HepG2 (cell line): ENCODE data around the gene COMMD10. TPM values are rescaled to one million over a fixed set of nuclear protein-coding genes. Genes with fewer than 3 reads are reported as not detected.

Experiments
- ATAC-seq: fragments of 200-7000 bp; cut with Tn5 transposase; 3 replicates; pipeline ENCODE4 v1.9.1; 2020; ENCODE audit warnings: mild to moderate bottlenecking, moderate library complexity
- BruUV-seq: library from RNA; stranded (reverse); fragments of 400-500 nt; replicated peaks from 2 replicates; lab custom pipeline; 2021; lab: Mats Ljungman, UMichigan
- CTCF ChIA-PET: fragments of 300-600 bp; formaldehyde crosslinking; extraction: SDS; loops from one replicate; lab custom pipeline; 2021; ENCODE audit warnings: low total read pairs, inconsistent platforms, low intra/inter-chr PET ratio; lab: Yijun Ruan, JAX
- POLR2A ChIA-PET: fragments of 350-600 bp; sonication (Branson Sonifier 250); formaldehyde crosslinking; loops from one replicate; lab custom pipeline; 2020; ENCODE audit warnings: antibody characterized with exemption, inconsistent platforms; lab: Yijun Ruan, JAX
- DNase-seq: peaks from one replicate; pipeline ENCODE4 v3.0.0-alpha.2; 2015; ENCODE audit warnings: low spot score
- FAIRE-seq: peaks from 3 replicates; lab custom pipeline; 2011; peaks lifted over from hg19 to GRCh38; lab: Jason Lieb, UNC
- H2AFZ ChIP-seq: one replicate; pipeline ENCODE4 v1.6.1; 2011; ENCODE audit warnings: low read length, inconsistent platforms
- H3K27ac ChIP-seq: fragments of 300-600 bp; 3 replicates; pipeline ENCODE4 v1.8.0; 2011; ENCODE audit warnings: mixed run types, mild to moderate bottlenecking, mixed read lengths, low read length, inconsistent platforms; ENCODE audit not compliant: insufficient read depth; ENCODE audit errors: extremely low read length
- H3K27me3 ChIP-seq, 2 experiments: fragments of 200-600 bp in 1 of 2; 2 replicates in 1 of 2; 3 replicates in 1 of 2; pipeline versions ENCODE4 v1.6.0 to v1.8.0; 2011; ENCODE audit warnings: low read length in 2 of 2, mild to moderate bottlenecking in 2 of 2, moderate library complexity in 2 of 2, inconsistent platforms in 1 of 2; ENCODE audit not compliant: insufficient read depth in 2 of 2, control insufficient read depth in 1 of 2
- H3K36me3 ChIP-seq, 2 experiments: fragments of 200-600 bp in 1 of 2; replicated peaks in 1 of 2; 2 replicates in 1 of 2; 3 replicates in 1 of 2; pipeline versions ENCODE4 v1.5.1 to v1.8.0; 2011; ENCODE audit warnings: low read length in 2 of 2, inconsistent platforms in 1 of 2; ENCODE audit not compliant: insufficient read depth in 2 of 2, control insufficient read depth in 1 of 2
- H3K4me1 ChIP-seq: 2 replicates; pipeline ENCODE4 v1.5.1; 2012; ENCODE audit warnings: low read length, inconsistent platforms; ENCODE audit not compliant: insufficient read depth
- H3K4me2 ChIP-seq: 2 replicates; pipeline ENCODE4 v1.6.0; 2011; ENCODE audit warnings: low read depth, low read length, inconsistent platforms
- H3K4me3 ChIP-seq, 3 experiments: fragments of 200-600 bp in 1 of 3; sonication (generic), shearing (Covaris generic) in 1 of 3; replicated peaks in 1 of 3; 2 replicates each; pipeline ENCODE4 v1.5.1; 2011 to 2016; ENCODE audit warnings: low read length in 3 of 3, inconsistent platforms in 2 of 3, low read depth in 2 of 3, mild to moderate bottlenecking in 2 of 3, control low read depth in 1 of 3, mixed read lengths in 1 of 3; ENCODE audit not compliant: insufficient read depth in 1 of 3
- H3K79me2 ChIP-seq: one replicate; pipeline ENCODE4 v1.6.1; 2011; ENCODE audit warnings: low read length, inconsistent platforms; ENCODE audit not compliant: insufficient read depth
- H3K9ac ChIP-seq: 2 replicates; pipeline ENCODE4 v1.6.0; 2011; ENCODE audit warnings: mild to moderate bottlenecking, low read depth, low read length, inconsistent platforms; ENCODE audit not compliant: insufficient read depth
- H3K9me3 ChIP-seq: 2 replicates; pipeline ENCODE4 v1.5.1; 2012; ENCODE audit warnings: mild to moderate bottlenecking, low read length
- H4K20me1 ChIP-seq: 2 replicates; pipeline ENCODE4 v1.6.0; 2011; ENCODE audit warnings: inconsistent platforms, mild to moderate bottlenecking, low read length, moderate library complexity; ENCODE audit not compliant: insufficient read depth
- CHD4 ChIP-seq: fragments of 200-600 bp; sonication (generic); IDR thresholded peaks from 2 replicates; pipeline ENCODE4 v1.7.0; 2017; ENCODE audit warnings: mild to moderate bottlenecking, low read length, borderline replicate concordance
- E2F5 ChIP-seq: sonication (generic); formaldehyde crosslinking; conservative IDR thresholded peaks from 2 replicates; pipeline ENCODE4 v1.4.0; 2020; ENCODE audit warnings: missing genetic modification reagents
- ERF ChIP-seq: IDR thresholded peaks from 2 replicates; pipeline ENCODE4 v1.6.1; 2018; ENCODE audit warnings: missing biosample characterization, missing genetic modification reagents
- FOSL2 ChIP-seq: sonication (generic); formaldehyde crosslinking; IDR thresholded peaks from 2 replicates; pipeline ENCODE4 v1.4.0; 2020; ENCODE audit warnings: missing genetic modification reagents
- GPBP1L1 ChIP-seq: sonication (generic); formaldehyde crosslinking; IDR thresholded peaks from 2 replicates; pipeline ENCODE4 v1.5.0; 2020; ENCODE audit warnings: mild to moderate bottlenecking, missing genetic modification reagents
- HOXA9 ChIP-seq: sonication (generic); formaldehyde crosslinking; IDR thresholded peaks from 2 replicates; pipeline ENCODE4 v1.8.1; 2022; ENCODE audit warnings: missing genetic modification reagents, mild to moderate bottlenecking, moderate library complexity, borderline replicate concordance
- SCMH1 ChIP-seq: sonication (generic); formaldehyde crosslinking; IDR thresholded peaks from 2 replicates; pipeline ENCODE4 v1.9.0; 2021; ENCODE audit warnings: missing genetic modification reagents, mild to moderate bottlenecking, borderline replicate concordance
- TGIF2 ChIP-seq: IDR thresholded peaks from 2 replicates; pipeline ENCODE4 v1.6.1; 2016; ENCODE audit warnings: control low read depth, missing compliant biosample characterization
- ZBTB34 ChIP-seq: sonication (generic); formaldehyde crosslinking; IDR thresholded peaks from 2 replicates; pipeline ENCODE4 v1.8.0; 2022; ENCODE audit warnings: mild to moderate bottlenecking, missing genetic modification reagents
- ZBTB40 ChIP-seq, 2 experiments: fragments of 450-650 bp in 1 of 2; sonication (generic) in 1 of 2; formaldehyde crosslinking in 1 of 2; IDR thresholded peaks; 2 replicates each; pipeline versions ENCODE4 v1.6.1 to v1.8.0; 2016 to 2022; ENCODE audit warnings: antibody characterized with exemption in 1 of 2, mild to moderate bottlenecking in 1 of 2, missing genetic modification reagents in 1 of 2
- ZNF549 ChIP-seq: sonication (generic); formaldehyde crosslinking; IDR thresholded peaks from 2 replicates; pipeline ENCODE4 v1.5.0; 2020; ENCODE audit warnings: missing genetic modification reagents
- ZNF772 ChIP-seq: sonication (generic); formaldehyde crosslinking; IDR thresholded peaks from 2 replicates; pipeline ENCODE4 v1.5.0; 2020; ENCODE audit warnings: mild to moderate bottlenecking, missing genetic modification reagents
- ZSCAN30 ChIP-seq: sonication (generic); formaldehyde crosslinking; IDR thresholded peaks from 2 replicates; pipeline ENCODE4 v1.5.0; 2020; ENCODE audit warnings: mild to moderate bottlenecking, missing genetic modification reagents
- in situ Hi-C: cut with HindIII; loops from 2 replicates; pipeline ENCODE4 v1.10.0; 2017; ENCODE audit warnings: low pct_unique_long_range_greater_than_20kb; ENCODE audit not compliant: extremely low pct_ligation_motif_present
- intact Hi-C: fragments of 100-400 bp; cut with micrococcal nuclease; formaldehyde crosslinking; loops from one replicate; pipeline ENCODE4 v1.10.0; 2022; ENCODE audit not compliant: unreplicated experiment
- polyA plus RNA-seq, 8 experiments: library from polyadenylated mRNA; depleted of rRNA in 3 of 8; stranded (reverse) in 7 of 8; unstranded in 1 of 8; fragments of >200 nt; fragmentation: Illumina TruSeq in 4 of 8; extraction: Trizol in 4 of 8; gene quantifications; 2 replicates each; pipeline versions ENCODE4 v1.2.1 to v1.2.3, GENCODE V29; 2011 to 2016; ENCODE audit warnings: low read depth in 4 of 8, missing spikeins in 1 of 8, mixed read lengths in 1 of 8; ENCODE audit not compliant: insufficient read depth in 1 of 8
- total RNA-seq, 5 experiments: library from RNA; depleted of rRNA; stranded (reverse); fragments of >200 nt; fragmentation: Illumina TruSeq; extraction: Trizol; gene quantifications; 2 replicates each; pipeline ENCODE4 v1.2.3, GENCODE V29; 2016; ENCODE audit warnings: low read depth in 1 of 5

Gene COMMD10
- total and polyA plus RNA-seq, 2 of the 13 experiments (the other 11 are each of a cell fraction or from before 2014, with no cell fraction given), result 16.9 to 39.3 TPM

- FAIRE-seq, result no peak
- DNase-seq, result no peak
- Histone ChIP-seq H3K4me3 (no peak overlapping the region), H3K27me3 (no peaks in the 10 kb centered on the region), H3K27ac (no peak overlapping the region), H3K79me2 (no peaks in the 10 kb centered on the region), H3K4me1 (no peaks in the 10 kb centered on the region), H2AFZ (no peak overlapping the region), H3K36me3 (peaks cover 0 to 4% of the 10 kb centered on the region in 2 experiments; a peak in 1 of 5 replicates), H4K20me1 (no peaks in the 10 kb centered on the region), H3K9ac (no peak overlapping the region), H3K4me2 (no peak overlapping the region), H3K9me3 (no peaks in the 10 kb centered on the region; the same call in 1 of the 2 replicates)
- in situ Hi-C loops (no loop called here), intact Hi-C loops (no loop called here)
- no peak for ATAC-seq
- CTCF ChIA-PET, result no interaction called here
- BruUV-seq, result no TSS peak
- POLR2A ChIA-PET, result no interaction called here
- TF ChIP-seq GPBP1L1 (no peak), SCMH1 (no peak), ZSCAN30 (CRISPR knock-in tag) (no peak), ERF (no peak), TGIF2 (CRISPR knock-in tag) (no peak), E2F5 (CRISPR knock-in tag) (no peak), ZNF549 (CRISPR knock-in tag) (no peak), HOXA9 (CRISPR knock-in tag) (no peak), FOSL2 (CRISPR knock-in tag) (no peak), ZNF772 (CRISPR knock-in tag) (no peak), CHD4 (no peak), ZBTB34 (CRISPR knock-in tag) (no peak), ZBTB40 (IDR thresholded peaks at IDR 0.05) (no peak), ZBTB40 (CRISPR knock-in tag; IDR thresholded peaks at IDR 0.05) (no peak)
These were observed 235.7 kb downstream of the COMMD10 start for GRCh38 chr5:116320486-116320885.
